Astrocyte (in vitro differentiated cells and primary cell): ENCODE data around the gene ANTXR1. TPM values are rescaled to one million over a fixed set of nuclear protein-coding genes. Genes with fewer than 3 reads are reported as not detected.
A peak's percentile ranks its signal among the peaks of the same experiment; 100 is the strongest.

Experiments
- DNase-seq: peaks from one replicate; pipeline ENCODE4 v3.0.0-alpha.2; 2010; ENCODE audit warnings: low read depth
- FAIRE-seq: peaks from 2 replicates; lab custom pipeline; 2011; peaks lifted over from hg19 to GRCh38; lab: Jason Lieb, UNC
- H2AFZ ChIP-seq: 2 replicates; pipeline ENCODE4 v1.6.0; 2012; ENCODE audit warnings: low read depth, low read length, inconsistent platforms
- H3K27ac ChIP-seq: 2 replicates; pipeline ENCODE4 v1.5.1; 2011; ENCODE audit warnings: low read depth, low read length, inconsistent platforms
- H3K27me3 ChIP-seq: 2 replicates; pipeline ENCODE4 v1.6.0; 2011; ENCODE audit warnings: low read length, inconsistent platforms; ENCODE audit not compliant: insufficient read depth
- H3K36me3 ChIP-seq: 2 replicates; pipeline ENCODE4 v1.5.1; 2011; ENCODE audit warnings: low read length, inconsistent platforms; ENCODE audit not compliant: insufficient read depth
- H3K4me1 ChIP-seq: 2 replicates; pipeline ENCODE4 v1.5.1; 2011; ENCODE audit warnings: low read length, inconsistent platforms; ENCODE audit not compliant: insufficient read depth
- H3K4me2 ChIP-seq: 2 replicates; pipeline ENCODE4 v1.6.0; 2012; ENCODE audit warnings: low read length, inconsistent platforms
- H3K4me3 ChIP-seq: 2 replicates; pipeline ENCODE4 v1.5.1; 2011; ENCODE audit warnings: low read depth, mild to moderate bottlenecking, low read length, inconsistent platforms; ENCODE audit not compliant: insufficient read depth
- H3K79me2 ChIP-seq: 2 replicates; pipeline ENCODE4 v1.6.0; 2012; ENCODE audit warnings: mild to moderate bottlenecking, low read length, inconsistent platforms; ENCODE audit not compliant: insufficient read depth
- H3K9ac ChIP-seq: 2 replicates; pipeline ENCODE4 v1.6.0; 2012; ENCODE audit warnings: mild to moderate bottlenecking, low read length, inconsistent platforms
- H3K9me3 ChIP-seq: 2 replicates; pipeline ENCODE4 v1.5.1; 2012; ENCODE audit warnings: low read depth, mild to moderate bottlenecking, low read length, inconsistent platforms; ENCODE audit not compliant: insufficient read depth
- H4K20me1 ChIP-seq: 2 replicates; pipeline ENCODE4 v1.6.0; 2012; ENCODE audit warnings: low read length, inconsistent platforms; ENCODE audit not compliant: insufficient read depth
- H3K27ac Mint-ChIP-seq: one replicate; pipeline ENCODE4 v1.8.0; 2021; ENCODE audit warnings: mild to moderate bottlenecking, mixed read lengths; ENCODE audit not compliant: unreplicated experiment
- H3K27me3 Mint-ChIP-seq: one replicate; pipeline ENCODE4 v1.8.0; 2021; ENCODE audit warnings: low read depth, mixed read lengths; ENCODE audit not compliant: unreplicated experiment
- H3K36me3 Mint-ChIP-seq: one replicate; pipeline ENCODE4 v1.8.0; 2021; ENCODE audit warnings: low read depth, mixed read lengths; ENCODE audit not compliant: unreplicated experiment
- H3K4me1 Mint-ChIP-seq: one replicate; pipeline ENCODE4 v1.8.0; 2021; ENCODE audit warnings: low read depth, mixed read lengths; ENCODE audit not compliant: unreplicated experiment
- H3K4me3 Mint-ChIP-seq: one replicate; pipeline ENCODE4 v1.8.0; 2021; ENCODE audit warnings: mild to moderate bottlenecking, moderate library complexity, mixed read lengths; ENCODE audit not compliant: unreplicated experiment
- H3K9me3 Mint-ChIP-seq: one replicate; pipeline ENCODE4 v1.8.0; 2021; ENCODE audit warnings: mild to moderate bottlenecking, mixed read lengths; ENCODE audit not compliant: unreplicated experiment
- EZH2 ChIP-seq: IDR thresholded peaks from 2 replicates; pipeline ENCODE4 v1.6.1; 2012; ENCODE audit warnings: mild to moderate bottlenecking, low read length, inconsistent platforms; ENCODE audit not compliant: insufficient read depth
- total RNA-seq: library from RNA; stranded (reverse); gene quantifications from 2 replicates; pipeline ENCODE4 v1.2.1, GENCODE V29; 2021
- TF ChIP-seq, protein P1 (sequence below): IDR thresholded peaks from 2 replicates; pipeline ENCODE4 v1.5.1; 2011; ENCODE audit warnings: low read depth, mild to moderate bottlenecking, inconsistent platforms, low read length, moderate library complexity; ENCODE audit not compliant: insufficient read depth

ANTXR1 gene
- total RNA-seq, 1 donor from 2014 or later: 67.8 TPM

DNA sequence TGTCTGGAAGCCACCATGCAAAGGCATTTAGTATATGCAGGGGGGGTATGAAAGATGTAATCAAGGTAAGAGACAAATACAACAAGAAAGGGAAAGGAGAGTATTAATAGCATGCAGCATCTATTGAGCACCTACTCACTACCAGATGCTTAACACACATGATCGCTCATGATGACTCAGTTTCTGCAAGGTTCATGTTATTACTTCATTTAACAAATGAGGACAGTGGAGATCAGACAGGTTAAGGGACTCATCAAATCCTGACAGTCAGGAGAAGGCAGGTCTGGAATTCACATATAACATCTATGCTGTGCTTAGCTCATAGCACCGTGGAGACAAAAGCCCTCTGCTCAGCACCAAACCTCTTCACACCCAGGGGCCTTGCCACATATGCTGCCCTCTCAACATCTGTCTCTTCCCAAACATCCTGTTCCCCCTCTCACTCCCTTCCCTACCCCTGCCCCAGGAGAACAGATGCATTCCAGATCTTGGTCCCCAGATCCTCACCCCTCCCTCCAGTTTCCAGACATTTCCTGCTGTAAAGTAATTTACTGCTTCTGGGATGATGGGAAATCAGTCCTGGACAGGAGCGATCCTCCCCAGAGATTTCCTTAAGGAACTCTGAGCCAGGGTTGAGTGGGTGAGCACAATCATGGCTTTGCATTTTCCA is 155.3 kb downstream of the ANTXR1 start:
- Histone ChIP-seq H3K9me3 (no peaks in the 10 kb centered on the region), H3K4me1 (peaks cover 46% of the 10 kb centered on the region), H3K79me2 (no peaks in the 10 kb centered on the region), H3K27ac (no peak overlapping the region), H4K20me1 (no peaks in the 10 kb centered on the region), H3K4me2 (no peak overlapping the region), H3K27me3 (no peaks in the 10 kb centered on the region), H3K9ac (no peak overlapping the region), H3K4me3 (no peak overlapping the region), H2AFZ (no peak overlapping the region), H3K36me3 (no peaks in the 10 kb centered on the region)
- peaks cover 39% of the 10 kb centered on the region for H3K4me1 Mint-ChIP-seq
- DNase-seq (no peak), FAIRE-seq (no peak)
- H3K4me3 Mint-ChIP-seq: no peak overlapping the region
- H3K36me3 Mint-ChIP-seq: peaks cover 19% of the 10 kb centered on the region
- H3K27ac Mint-ChIP-seq: no peak overlapping the region
- H3K27me3 Mint-ChIP-seq: no peaks in the 10 kb centered on the region
- no peak for TF ChIP-seq EZH2
- TF ChIP-seq, protein P1, sequence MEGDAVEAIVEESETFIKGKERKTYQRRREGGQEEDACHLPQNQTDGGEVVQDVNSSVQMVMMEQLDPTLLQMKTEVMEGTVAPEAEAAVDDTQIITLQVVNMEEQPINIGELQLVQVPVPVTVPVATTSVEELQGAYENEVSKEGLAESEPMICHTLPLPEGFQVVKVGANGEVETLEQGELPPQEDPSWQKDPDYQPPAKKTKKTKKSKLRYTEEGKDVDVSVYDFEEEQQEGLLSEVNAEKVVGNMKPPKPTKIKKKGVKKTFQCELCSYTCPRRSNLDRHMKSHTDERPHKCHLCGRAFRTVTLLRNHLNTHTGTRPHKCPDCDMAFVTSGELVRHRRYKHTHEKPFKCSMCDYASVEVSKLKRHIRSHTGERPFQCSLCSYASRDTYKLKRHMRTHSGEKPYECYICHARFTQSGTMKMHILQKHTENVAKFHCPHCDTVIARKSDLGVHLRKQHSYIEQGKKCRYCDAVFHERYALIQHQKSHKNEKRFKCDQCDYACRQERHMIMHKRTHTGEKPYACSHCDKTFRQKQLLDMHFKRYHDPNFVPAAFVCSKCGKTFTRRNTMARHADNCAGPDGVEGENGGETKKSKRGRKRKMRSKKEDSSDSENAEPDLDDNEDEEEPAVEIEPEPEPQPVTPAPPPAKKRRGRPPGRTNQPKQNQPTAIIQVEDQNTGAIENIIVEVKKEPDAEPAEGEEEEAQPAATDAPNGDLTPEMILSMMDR: no peak
- H3K9me3 Mint-ChIP-seq: no peaks in the 10 kb centered on the region

DNA sequence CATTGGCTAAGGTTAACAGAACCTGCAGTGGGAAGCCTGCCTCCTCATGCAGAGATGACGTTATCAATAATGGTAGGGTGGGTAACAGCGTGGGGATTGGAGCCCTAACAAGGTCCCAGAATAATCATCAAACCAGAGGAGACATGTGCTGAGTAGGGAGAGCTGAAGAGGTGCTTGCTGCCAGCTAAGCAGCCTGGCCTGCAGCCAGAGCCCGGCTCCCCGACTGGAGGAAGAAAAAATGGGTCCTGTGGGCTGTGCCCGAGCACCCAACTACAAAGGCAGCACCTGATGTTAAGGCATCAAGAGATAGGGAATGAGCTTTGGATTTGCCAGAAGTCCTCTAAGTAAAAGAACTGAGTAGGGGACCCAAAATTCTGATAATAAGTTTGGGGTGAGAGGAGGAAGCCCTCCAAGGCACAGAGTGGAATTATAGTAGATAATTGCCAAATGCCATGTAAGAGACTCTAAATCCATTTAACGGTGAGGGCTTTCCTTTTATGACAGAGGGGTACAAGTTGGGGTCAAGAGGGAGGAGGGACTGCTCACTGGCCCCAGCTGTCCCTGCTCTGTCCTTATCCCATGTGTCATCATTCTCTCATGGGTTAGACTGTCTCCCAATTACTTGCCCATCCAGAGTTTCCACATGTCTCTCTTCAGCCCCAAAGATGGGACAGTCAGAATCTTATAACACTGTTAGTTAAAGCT is 156.1 kb downstream of the ANTXR1 start:
- peaks cover 33% of the 10 kb centered on the region for H3K4me1 Mint-ChIP-seq

More for the DNA sequence above, 156.1 kb downstream of the ANTXR1 start:
- no peaks in the 10 kb centered on the region for H3K36me3 ChIP-seq
- H3K4me3 ChIP-seq: no peak overlapping the region
- H3K9ac ChIP-seq: peak overlapping the region; percentile 17
- H3K79me2 ChIP-seq: no peaks in the 10 kb centered on the region
- no peak overlapping the region for H2AFZ ChIP-seq
- H3K4me3 Mint-ChIP-seq: no peak overlapping the region
- H4K20me1 ChIP-seq: no peaks in the 10 kb centered on the region
- DNase-seq (no peak), FAIRE-seq (no peak)
- H3K4me2 ChIP-seq: peak overlapping the region; percentile 40
- H3K4me1 ChIP-seq: peaks cover 38% of the 10 kb centered on the region
- no peaks in the 10 kb centered on the region for H3K27me3 ChIP-seq
- no peaks in the 10 kb centered on the region for H3K9me3 Mint-ChIP-seq
- peak overlapping the region; percentile 12 for H3K27ac Mint-ChIP-seq
- no peaks in the 10 kb centered on the region for H3K27me3 Mint-ChIP-seq
- no peaks in the 10 kb centered on the region for H3K9me3 ChIP-seq
- no peak for TF ChIP-seq EZH2
- TF ChIP-seq, protein P1: no peak
- peak overlapping the region; percentile 19 for H3K27ac ChIP-seq
- H3K36me3 Mint-ChIP-seq: peaks cover 19% of the 10 kb centered on the region
